SU-DHL-6 (cell line): ENCODE measurements around the gene TGM2.
"Not testable (repeated sequence)": the region's sequence is repeated elsewhere in the genome, so short reads cannot be mapped to it uniquely, and the experiment has no call there.

Source experiments
- H2AFZ ChIP-seq: fragments of 200-600 bp; sonication (generic); 2 replicates; pipeline ENCODE4 v1.6.1; 2014; ENCODE audit warnings: low read depth, mild to moderate bottlenecking, moderate library complexity, mixed read lengths, antibody characterized with exemption, low read length; ENCODE audit not compliant: severe bottlenecking
- H3F3A ChIP-seq: fragments of 200-600 bp; shearing (Covaris generic); 2 replicates; pipeline ENCODE4 v1.6.0; 2016; ENCODE audit warnings: antibody characterized with exemption, mild to moderate bottlenecking; ENCODE audit not compliant: insufficient read depth
- H3K27ac ChIP-seq: fragments of 200-600 bp; sonication (generic); 2 replicates; pipeline ENCODE4 v1.5.1; 2016; ENCODE audit warnings: low read depth, mild to moderate bottlenecking, low read length, moderate library complexity, mixed read lengths
- H3K27me3 ChIP-seq: fragments of 200-600 bp; sonication (generic), shearing (Covaris generic); 2 replicates; pipeline ENCODE4 v1.6.0; 2014; ENCODE audit warnings: mild to moderate bottlenecking, low read length
- H3K36me3 ChIP-seq: fragments of 200-600 bp; sonication (generic); 2 replicates; pipeline ENCODE4 v1.6.1; 2014; ENCODE audit warnings: mild to moderate bottlenecking, low read length, mixed read lengths
- H3K4me2 ChIP-seq: fragments of 300-600, 200-600 bp; shearing (Covaris generic), sonication (generic); 2 replicates; pipeline ENCODE4 v1.6.0; 2014; ENCODE audit warnings: low read length, low read depth, mild to moderate bottlenecking; ENCODE audit not compliant: poor library complexity, severe bottlenecking
- H3K4me3 ChIP-seq: fragments of 200-600 bp; sonication (generic); 2 replicates; pipeline ENCODE4 v1.5.1; 2014; ENCODE audit warnings: antibody characterized with exemption, low read length, mild to moderate bottlenecking, mixed read lengths; ENCODE audit not compliant: insufficient read depth, poor library complexity, severe bottlenecking
- H3K79me2 ChIP-seq: fragments of 200-600 bp; sonication (generic); 2 replicates; pipeline ENCODE4 v1.6.1; 2014; ENCODE audit warnings: mild to moderate bottlenecking, low read length, moderate library complexity; ENCODE audit not compliant: insufficient read depth
- H3K9ac ChIP-seq: fragments of 200-600 bp; sonication (generic); 2 replicates; pipeline ENCODE4 v1.7.0; 2014; ENCODE audit warnings: mild to moderate bottlenecking, low read length
- H3K9me2 ChIP-seq: fragments of 200-600 bp; sonication (generic); replicated peaks from 2 replicates; pipeline ENCODE4 v1.6.1; 2014; ENCODE audit warnings: low read length; ENCODE audit not compliant: insufficient read depth
- H3K9me3 ChIP-seq: fragments of 200-600 bp; sonication (generic); 2 replicates; pipeline ENCODE4 v1.6.1; 2014; ENCODE audit warnings: low read length, mixed read lengths; ENCODE audit not compliant: insufficient read depth
- H4K20me1 ChIP-seq: fragments of 200-600 bp; sonication (generic); 2 replicates; pipeline ENCODE4 v1.6.1; 2014; ENCODE audit warnings: low read depth, mild to moderate bottlenecking, antibody characterized with exemption, low read length, moderate library complexity, mixed read lengths
- EZH2phosphoT487 ChIP-seq: fragments of 200-600 bp; sonication (generic), shearing (Covaris generic); conservative IDR thresholded peaks from 2 replicates; pipeline ENCODE4 v1.6.1; 2018; ENCODE audit warnings: mild to moderate bottlenecking, antibody characterized with exemption, low read length, moderate library complexity, mixed read lengths
- TF ChIP-seq, protein P1 (sequence below): fragments of 200-600 bp; sonication (generic); IDR thresholded peaks from one replicate; pipeline ENCODE4 v1.5.1; 2017; ENCODE audit warnings: antibody characterized with exemption, mild to moderate bottlenecking, low read length, moderate library complexity; ENCODE audit not compliant: insufficient read depth, poor library complexity, severe bottlenecking

TGM2 gene

GRCh38 chr20:38109591-38110524 lies 55.2 kb downstream of the TGM2 start:
- Histone ChIP-seq H4K20me1 (no peaks in the 10 kb centered on the region), H3K9me2 (no peaks in the 10 kb centered on the region), H3K4me3 (no peak overlapping the region), H3K9me3 (no peaks in the 10 kb centered on the region), H3K36me3 (no peaks in the 10 kb centered on the region), H3K79me2 (no peaks in the 10 kb centered on the region), H3K27me3 (no peaks in the 10 kb centered on the region), H3F3A (no peaks in the 10 kb centered on the region), H3K9ac (no peak overlapping the region), H2AFZ (no peak overlapping the region), H3K4me2 (no peak overlapping the region), H3K27ac (no peak overlapping the region)
- no peak for TF ChIP-seq EZH2phosphoT487
- TF ChIP-seq, protein P1, sequence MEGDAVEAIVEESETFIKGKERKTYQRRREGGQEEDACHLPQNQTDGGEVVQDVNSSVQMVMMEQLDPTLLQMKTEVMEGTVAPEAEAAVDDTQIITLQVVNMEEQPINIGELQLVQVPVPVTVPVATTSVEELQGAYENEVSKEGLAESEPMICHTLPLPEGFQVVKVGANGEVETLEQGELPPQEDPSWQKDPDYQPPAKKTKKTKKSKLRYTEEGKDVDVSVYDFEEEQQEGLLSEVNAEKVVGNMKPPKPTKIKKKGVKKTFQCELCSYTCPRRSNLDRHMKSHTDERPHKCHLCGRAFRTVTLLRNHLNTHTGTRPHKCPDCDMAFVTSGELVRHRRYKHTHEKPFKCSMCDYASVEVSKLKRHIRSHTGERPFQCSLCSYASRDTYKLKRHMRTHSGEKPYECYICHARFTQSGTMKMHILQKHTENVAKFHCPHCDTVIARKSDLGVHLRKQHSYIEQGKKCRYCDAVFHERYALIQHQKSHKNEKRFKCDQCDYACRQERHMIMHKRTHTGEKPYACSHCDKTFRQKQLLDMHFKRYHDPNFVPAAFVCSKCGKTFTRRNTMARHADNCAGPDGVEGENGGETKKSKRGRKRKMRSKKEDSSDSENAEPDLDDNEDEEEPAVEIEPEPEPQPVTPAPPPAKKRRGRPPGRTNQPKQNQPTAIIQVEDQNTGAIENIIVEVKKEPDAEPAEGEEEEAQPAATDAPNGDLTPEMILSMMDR = no peak

DNA sequence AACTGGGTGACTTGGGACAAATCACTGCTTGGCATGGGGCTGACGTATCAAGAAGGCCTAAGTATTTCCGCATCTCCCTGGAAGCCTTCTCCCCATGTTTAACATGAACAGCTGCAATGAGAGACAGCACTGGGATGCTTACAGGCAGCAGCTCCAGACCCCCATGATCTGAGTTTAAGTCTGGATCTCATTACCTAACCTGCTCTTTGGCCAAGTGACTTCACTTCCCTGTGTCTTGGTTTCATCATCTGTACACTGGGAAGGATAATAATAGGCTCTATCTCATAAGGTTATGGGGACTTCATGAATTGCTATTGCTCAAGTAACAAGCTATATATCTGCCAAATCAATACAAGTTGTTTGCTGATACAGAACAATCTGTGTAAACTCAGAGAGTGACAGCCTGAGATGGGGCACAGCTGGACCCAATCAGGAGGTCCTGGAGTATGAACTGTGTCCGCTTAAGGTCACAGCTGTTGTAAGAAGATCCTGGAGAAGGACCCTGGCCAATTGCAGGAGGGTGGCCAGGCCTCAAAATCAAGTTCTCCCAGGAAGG lies 56.0 kb downstream of the TGM2 start:
- no peaks in the 10 kb centered on the region for H3K79me2 ChIP-seq
- TF ChIP-seq EZH2phosphoT487 = no peak
- TF ChIP-seq, protein P1 = no peak
- no peaks in the 10 kb centered on the region for H3F3A ChIP-seq
- H4K20me1 ChIP-seq = no peaks in the 10 kb centered on the region
- H3K27me3 ChIP-seq = no peaks in the 10 kb centered on the region
- H3K9ac ChIP-seq = no peak overlapping the region
- no peak overlapping the region for H3K27ac ChIP-seq
- H3K9me3 ChIP-seq = no peaks in the 10 kb centered on the region
- no peaks in the 10 kb centered on the region for H3K9me2 ChIP-seq
- H3K36me3 ChIP-seq = no peaks in the 10 kb centered on the region
- no peak overlapping the region for H2AFZ ChIP-seq
- H3K4me3 ChIP-seq = no peak overlapping the region
- H3K4me2 ChIP-seq = no peak overlapping the region

GRCh38 chr20:38108438-38108985 lies 56.6 kb downstream of the TGM2 start:
- Histone ChIP-seq H3K79me2 (no peaks in the 10 kb centered on the region), H3F3A (no peaks in the 10 kb centered on the region), H3K9me2 (no peaks in the 10 kb centered on the region), H4K20me1 (no peaks in the 10 kb centered on the region), H3K4me2 (no peak overlapping the region), H3K4me3 (no peak overlapping the region), H2AFZ (no peak overlapping the region), H3K27ac (no peak overlapping the region), H3K9me3 (no peaks in the 10 kb centered on the region), H3K36me3 (no peaks in the 10 kb centered on the region), H3K27me3 (no peaks in the 10 kb centered on the region), H3K9ac (no peak overlapping the region)
- TF ChIP-seq EZH2phosphoT487 = no peak
- TF ChIP-seq, protein P1 = no peak

DNA sequence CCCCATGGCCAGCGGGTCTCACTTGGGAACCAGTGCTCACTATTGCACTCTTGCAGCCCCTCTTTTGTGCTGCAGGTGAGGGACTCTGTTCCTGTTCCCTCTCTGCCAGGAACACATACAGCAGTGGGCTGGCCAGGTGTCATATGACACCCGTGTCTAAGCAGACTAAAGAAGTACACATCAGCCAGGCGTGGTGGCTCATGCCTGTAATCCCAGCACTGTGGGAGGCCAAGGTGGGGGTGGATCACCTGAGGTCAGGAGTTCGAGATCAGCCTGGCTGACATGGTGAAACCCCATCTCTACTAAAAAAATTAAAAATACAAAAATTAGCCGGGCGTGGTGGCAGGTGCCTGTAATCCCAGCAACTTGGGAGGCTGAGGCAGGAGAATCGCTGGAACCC lies 57.2 kb downstream of the TGM2 start:
- H3K4me3 ChIP-seq, H3K27me3 ChIP-seq, H3F3A ChIP-seq, H3K9me2 ChIP-seq, H2AFZ ChIP-seq, H3K4me2 ChIP-seq, H3K9me3 ChIP-seq, H3K79me2 ChIP-seq, H4K20me1 ChIP-seq, H3K9ac ChIP-seq, H3K27ac ChIP-seq, H3K36me3 ChIP-seq: not testable (repeated sequence)

- not testable (repeated sequence) for H3K4me2 ChIP-seq, H3K27ac ChIP-seq, H3K36me3 ChIP-seq, H3F3A ChIP-seq, H3K9me2 ChIP-seq, H4K20me1 ChIP-seq, H3K79me2 ChIP-seq, H3K27me3 ChIP-seq, H3K4me3 ChIP-seq, H3K9me3 ChIP-seq, H3K9ac ChIP-seq, H2AFZ ChIP-seq
Observed at GRCh38 chr20:38107386-38107785, 57.7 kb downstream of the TGM2 start.
